NCI-H345 (cell line): Measurements from ENCODE around the gene SERF1B.
"Not testable (repeated sequence)": the region's sequence is repeated elsewhere in the genome, so short reads cannot be mapped to it uniquely, and the experiment has no call there.

Experiments used
- DNase-seq: peaks from one replicate; lab custom pipeline; 2025; lab: John Stamatoyannopoulos, UW

Gene SERF1B

GRCh38 chr5:70025106-70025844 lies at the start of gene SERF1B:
SERF1B (plus strand) TSS chr5:70025251; CDS start chr5:70025452, 201 bp downstream.
- not testable (repeated sequence) for DNase-seq

- DNase-seq, result not testable (repeated sequence)
Measured at GRCh38 chr5:69991713-69992112, 33.3 kb upstream of the SERF1B start.

- not testable (repeated sequence) for DNase-seq
Measured at GRCh38 chr5:69995535-69995934, 29.5 kb upstream of the SERF1B start.

- DNase-seq, result not testable (repeated sequence)
Measured at GRCh38 chr5:70020660-70021059, 4.4 kb upstream of the SERF1B start.

GRCh38 chr5:70025845-70026145 lies 744 bp downstream of the SERF1B start:
- DNase-seq, result not testable (repeated sequence)

GRCh38 chr5:70031204-70031603 lies 6.2 kb downstream of the SERF1B start:
- not testable (repeated sequence) for DNase-seq

- not testable (repeated sequence) for DNase-seq
Measured at GRCh38 chr5:70041411-70041810, 16.4 kb downstream of the SERF1B start.

- DNase-seq, result not testable (repeated sequence)
Measured at GRCh38 chr5:70049790-70050142, 24.7 kb downstream of the SERF1B start.

- not testable (repeated sequence) for DNase-seq
Measured at GRCh38 chr5:70056289-70056942, 31.4 kb downstream of the SERF1B start.

- DNase-seq, result not testable (repeated sequence)
Measured at GRCh38 chr5:70057140-70057539, 32.1 kb downstream of the SERF1B start.

GRCh38 chr5:70077632-70078031 lies 52.6 kb downstream of the SERF1B start:
- not testable (repeated sequence) for DNase-seq

- not testable (repeated sequence) for DNase-seq
Measured at GRCh38 chr5:70088907-70089464, 63.9 kb downstream of the SERF1B start.

GRCh38 chr5:70091776-70092175 lies 66.7 kb downstream of the SERF1B start:
- not testable (repeated sequence) for DNase-seq
